H1 (cell line): ENCODE measurements around the gene CHAC1. TPM values are rescaled to one million over a fixed set of nuclear protein-coding genes. Genes with fewer than 3 reads are reported as not detected.

Experiments
- MAX ChIP-seq: IDR thresholded peaks from 2 replicates; pipeline ENCODE4 v1.6.1; 2012; ENCODE audit warnings: inconsistent platforms
- polyA plus RNA-seq, 7 experiments: library from polyadenylated mRNA; depleted of rRNA in 3 of 7; stranded (reverse) in 5 of 7; unstranded in 2 of 7; fragments of >200 nt in 5 of 7; fragments of 200-250 nt in 2 of 7; gene quantifications; 1 replicate in 5 of 7; 2 replicates in 1 of 7; 4 replicates in 1 of 7; pipeline versions ENCODE4 v1.2.1 to v1.2.3, GENCODE V29; 2011 to 2013; ENCODE audit warnings: missing spikeins in 2 of 7, mixed read lengths in 2 of 7
- total RNA-seq: library from RNA; stranded (reverse); fragmentation: NEBNext Ultra II Directional; extraction: Animal tissue kit (Norgen Biotek cat#: 25700); gene quantifications from 2 replicates; pipeline ENCODE4 v1.2.1, GENCODE V29; 2021

The CHAC1 gene
- total and polyA plus RNA-seq, 2 of the 8 experiments (the other 6 are each of a cell fraction or from before 2014, with no cell fraction given) = 34.3 to 159 TPM

- no peak for TF ChIP-seq MAX
Observed at GRCh38 chr15:40968290-40969085, 15.2 kb downstream of the CHAC1 start (continued).
